Thyroid gland (tissue), 4 donors: Measurements from ENCODE around the gene PCDHGC4. TPM values are rescaled to one million over a fixed set of nuclear protein-coding genes. Genes with fewer than 3 reads are reported as not detected.

Experiments used
- DNase-seq, 2 donors: peaks; one replicate each; pipeline ENCODE4 v3.0.0-alpha.2; 2019
- H3K27ac ChIP-seq, 3 donors: fragments of 200-600 bp; sonication (generic); 1 replicate in 2 of 3; 2 replicates in 1 of 3; pipeline ENCODE4 v1.5.1; 2016 to 2019; ENCODE audit warnings: mild to moderate bottlenecking in 1 of 3, moderate library complexity in 1 of 3
- H3K27me3 ChIP-seq: fragments of 200-600 bp; sonication (generic); one replicate; pipeline ENCODE4 v1.5.1; 2019
- H3K36me3 ChIP-seq, 2 donors: fragments of 200-600 bp; sonication (generic); one replicate each; pipeline ENCODE4 v1.5.1; 2016 to 2019
- H3K4me1 ChIP-seq, 2 donors: fragments of 200-600 bp; sonication (generic); one replicate each; pipeline ENCODE4 v1.5.1; 2017 to 2019
- H3K4me3 ChIP-seq, 3 donors: fragments of 200-600 bp; sonication (generic); replicated peaks in 1 of 3; 1 replicate in 2 of 3; 2 replicates in 1 of 3; pipeline ENCODE4 v1.5.1; 2016; ENCODE audit warnings: mild to moderate bottlenecking in 1 of 3
- H3K9me3 ChIP-seq: fragments of 200-600 bp; sonication (generic); one replicate; pipeline ENCODE4 v1.5.1; 2017
- POLR2A ChIP-seq, 2 donors: fragments of 450-650 bp; IDR thresholded peaks; one replicate each; pipeline ENCODE4 v1.6.1; 2017; ENCODE audit warnings: antibody characterized with exemption in 2 of 2, mild to moderate bottlenecking in 2 of 2, moderate library complexity in 1 of 2
- WGBS, 2 donors: methylation state at CpG; one replicate each; pipeline ENCODE4 v1.1.5; 2017; 5-methylcytosine and 5-hydroxymethylcytosine counted together
- intact Hi-C: fragments of 100-400 bp; cut with DNase I; formaldehyde crosslinking; loops from one replicate; pipeline ENCODE4 v1.15.1; 2023
- total RNA-seq, 4 donors: library from RNA; depleted of rRNA; stranded (reverse); fragments of >200 nt; gene quantifications; one replicate each; pipeline ENCODE4 v1.2.3, GENCODE V29; 2016
- TF ChIP-seq, protein P1 (sequence below), 6 experiments: fragments of 200-600 bp in 3 of 6; fragments of 450-650 bp in 3 of 6; sonication (generic) in 3 of 6; IDR thresholded peaks; one replicate each; pipeline ENCODE4 v1.5.1; 2016 to 2019; ENCODE audit warnings: antibody characterized with exemption in 6 of 6, mild to moderate bottlenecking in 2 of 6, inconsistent platforms in 1 of 6, moderate library complexity in 1 of 6

The PCDHGC4 gene
- total RNA-seq, 4 donors from 2014 or later = 2.5 to 10.7 (median 4.8) TPM

DNA sequence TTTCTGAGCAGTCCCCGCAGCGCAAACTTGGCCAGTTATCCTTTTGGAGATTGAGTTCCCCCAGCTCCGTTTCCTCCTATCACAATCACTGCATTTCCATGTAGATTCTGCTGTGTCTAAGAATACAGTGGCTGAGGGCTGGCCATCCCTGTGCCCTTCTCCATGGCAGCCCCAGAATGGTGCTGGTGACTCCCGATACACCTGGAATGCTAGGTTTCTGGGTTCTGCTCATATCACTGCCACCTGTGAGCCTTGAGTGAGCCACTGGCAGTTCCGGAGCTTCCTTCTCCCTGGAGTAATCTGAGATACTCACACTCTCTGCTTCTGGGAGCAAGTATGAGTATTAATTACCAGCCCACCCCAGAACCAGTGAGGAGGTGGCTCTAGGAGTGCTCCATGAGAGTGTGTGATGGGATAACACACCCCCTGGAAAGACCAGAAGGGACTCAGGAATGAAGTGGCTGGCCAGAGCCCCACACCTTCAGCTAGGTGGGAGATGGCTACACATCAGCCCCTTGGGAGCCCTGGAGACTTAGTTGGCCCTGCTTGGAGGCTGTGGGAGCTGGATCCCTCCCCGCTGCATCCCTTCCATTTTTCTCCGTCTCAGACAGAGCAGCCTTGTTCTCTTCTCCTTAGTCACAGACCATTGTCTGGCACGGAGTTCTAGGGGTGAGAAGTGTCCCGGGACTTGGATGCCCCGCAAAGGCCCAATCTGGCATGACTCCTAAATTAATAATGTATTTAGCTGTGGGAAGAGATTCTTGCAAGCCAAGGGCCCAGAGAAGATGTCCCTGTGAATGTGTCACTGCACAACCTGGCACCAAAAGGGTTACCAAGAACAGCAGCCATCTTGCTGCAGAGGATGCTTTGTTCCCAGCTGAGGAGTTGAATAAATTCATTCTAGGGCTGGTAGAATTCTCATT, 8.9 kb downstream of the PCDHGC4 start:
- Histone ChIP-seq H3K9me3 (no peaks in the 10 kb centered on the region), H3K27ac (no peak overlapping the region), H3K4me1 (peaks cover 12 to 24% of the 10 kb centered on the region in 2 donors), H3K36me3 (no peaks in the 10 kb centered on the region), H3K27me3 (no peaks in the 10 kb centered on the region), H3K4me3 (no peak overlapping the region)
- 81 to 86% methylated on average over 10 of the region's 10 CpGs for WGBS, 2 donors
- TF ChIP-seq, protein P1, sequence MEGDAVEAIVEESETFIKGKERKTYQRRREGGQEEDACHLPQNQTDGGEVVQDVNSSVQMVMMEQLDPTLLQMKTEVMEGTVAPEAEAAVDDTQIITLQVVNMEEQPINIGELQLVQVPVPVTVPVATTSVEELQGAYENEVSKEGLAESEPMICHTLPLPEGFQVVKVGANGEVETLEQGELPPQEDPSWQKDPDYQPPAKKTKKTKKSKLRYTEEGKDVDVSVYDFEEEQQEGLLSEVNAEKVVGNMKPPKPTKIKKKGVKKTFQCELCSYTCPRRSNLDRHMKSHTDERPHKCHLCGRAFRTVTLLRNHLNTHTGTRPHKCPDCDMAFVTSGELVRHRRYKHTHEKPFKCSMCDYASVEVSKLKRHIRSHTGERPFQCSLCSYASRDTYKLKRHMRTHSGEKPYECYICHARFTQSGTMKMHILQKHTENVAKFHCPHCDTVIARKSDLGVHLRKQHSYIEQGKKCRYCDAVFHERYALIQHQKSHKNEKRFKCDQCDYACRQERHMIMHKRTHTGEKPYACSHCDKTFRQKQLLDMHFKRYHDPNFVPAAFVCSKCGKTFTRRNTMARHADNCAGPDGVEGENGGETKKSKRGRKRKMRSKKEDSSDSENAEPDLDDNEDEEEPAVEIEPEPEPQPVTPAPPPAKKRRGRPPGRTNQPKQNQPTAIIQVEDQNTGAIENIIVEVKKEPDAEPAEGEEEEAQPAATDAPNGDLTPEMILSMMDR (IDR thresholded peaks at IDR 0.05) = no peak
- no peak for TF ChIP-seq POLR2A (IDR thresholded peaks at IDR 0.05)
- intact Hi-C loops = no loop called here
- no peak for DNase-seq

DNA sequence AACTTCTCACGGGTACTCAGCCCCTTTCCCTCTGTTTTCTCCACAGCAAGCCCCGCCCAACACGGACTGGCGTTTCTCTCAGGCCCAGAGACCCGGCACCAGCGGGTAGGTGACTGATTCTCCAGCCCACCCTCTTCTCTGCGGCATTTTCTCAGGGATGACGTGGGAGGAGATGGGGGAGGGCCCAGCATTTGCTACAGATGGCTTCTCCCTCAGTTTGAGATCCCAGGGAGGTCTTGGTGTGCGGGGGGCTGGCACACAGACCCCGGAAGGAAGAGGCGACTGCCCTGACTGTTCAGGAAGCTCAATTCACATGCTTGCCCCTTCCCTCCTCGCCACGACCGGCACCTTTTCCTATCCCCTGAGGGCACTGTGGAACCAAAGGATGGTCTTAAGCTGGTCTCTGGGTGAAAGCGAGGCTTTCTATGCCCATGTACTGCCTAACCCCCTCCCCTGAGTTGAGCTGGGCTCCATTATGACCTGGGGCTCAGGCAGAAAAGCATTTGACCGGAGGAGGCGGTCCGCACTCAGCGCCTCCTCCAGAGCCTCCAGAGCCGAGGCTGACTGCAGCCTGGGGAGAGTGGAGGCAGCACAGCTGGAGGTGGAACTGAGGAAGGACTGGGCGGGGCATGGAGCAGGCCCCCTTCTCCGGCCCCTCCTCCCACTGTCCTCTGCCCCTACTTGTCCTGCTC, 10.1 kb downstream of the PCDHGC4 start:
- Histone ChIP-seq H3K9me3 (no peaks in the 10 kb centered on the region), H3K27ac (no peak overlapping the region), H3K36me3 (no peaks in the 10 kb centered on the region), H3K4me1 (peaks cover 12 to 19% of the 10 kb centered on the region in 2 donors), H3K4me3 (no peak overlapping the region), H3K27me3 (no peaks in the 10 kb centered on the region)
- 74 to 81% methylated on average over 16 to 22 of the region's 22 CpGs for WGBS, 2 donors
- TF ChIP-seq, protein P1 (IDR thresholded peaks at IDR 0.05) = no peak
- TF ChIP-seq POLR2A (IDR thresholded peaks at IDR 0.05) = no peak
- intact Hi-C loops = no loop called here
- no peak for DNase-seq

DNA sequence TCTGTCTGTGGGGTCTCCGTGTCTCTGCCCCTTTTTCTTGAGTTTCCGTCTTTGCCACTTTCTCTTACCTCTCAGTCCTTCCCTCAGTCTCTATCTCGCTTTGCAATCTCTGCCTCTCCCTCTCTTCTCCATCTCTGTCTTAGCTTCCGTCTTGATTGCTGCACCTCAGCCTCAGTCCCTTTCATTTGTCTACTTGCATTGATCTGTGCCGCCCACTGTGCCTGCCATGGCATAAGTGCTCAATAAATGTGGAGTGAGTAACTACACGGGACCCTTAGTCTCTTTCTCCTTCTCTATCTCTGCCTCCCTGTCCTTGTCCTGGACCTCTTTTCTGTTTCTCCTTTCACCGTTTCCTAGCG, 10.6 kb downstream of the PCDHGC4 start:
- TF ChIP-seq, protein P1 (IDR thresholded peaks at IDR 0.05) = no peak
- TF ChIP-seq POLR2A (IDR thresholded peaks at IDR 0.05) = no peak
- Histone ChIP-seq H3K9me3 (no peaks in the 10 kb centered on the region), H3K4me3 (no peak overlapping the region), H3K36me3 (no peaks in the 10 kb centered on the region), H3K27ac (no peak overlapping the region), H3K27me3 (no peaks in the 10 kb centered on the region), H3K4me1 (peaks cover 12 to 19% of the 10 kb centered on the region in 2 donors)
- WGBS, 2 donors = 92 to 95% methylated on average over 8 of the region's 8 CpGs
- intact Hi-C loops = no loop called here
- DNase-seq = no peak

DNA sequence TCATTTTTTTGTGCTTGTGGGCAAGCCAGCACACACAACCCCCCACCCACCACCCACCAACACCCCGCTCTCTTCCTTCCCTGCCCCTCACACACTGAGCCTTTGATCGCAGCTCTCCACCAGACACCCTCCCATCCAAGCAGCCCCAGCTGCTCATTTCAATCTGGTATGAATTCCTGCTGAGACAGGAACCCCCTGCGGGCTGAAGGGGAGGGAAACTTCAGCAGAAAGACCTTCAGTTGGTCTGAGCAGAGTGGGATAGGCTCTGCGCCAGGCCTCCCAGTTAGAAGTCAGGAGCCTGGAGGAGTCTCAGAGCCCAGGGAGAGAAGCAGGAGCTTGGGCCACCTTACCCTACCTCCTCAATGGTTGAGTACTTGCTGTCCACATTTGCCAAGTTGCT, 11.2 kb downstream of the PCDHGC4 start:
- no peak for DNase-seq
- H3K36me3 ChIP-seq = no peaks in the 10 kb centered on the region
- intact Hi-C loops = no loop called here
- whole genome bisulfite sequencing, 2 donors = 85 to 86% methylated on average over 4 of the region's 4 CpGs
- TF ChIP-seq POLR2A (IDR thresholded peaks at IDR 0.05) = no peak
- TF ChIP-seq, protein P1 (IDR thresholded peaks at IDR 0.05) = no peak
- no peak overlapping the region for H3K27ac ChIP-seq
- no peaks in the 10 kb centered on the region for H3K9me3 ChIP-seq
- H3K4me1 ChIP-seq = peaks cover 9 to 16% of the 10 kb centered on the region in 2 donors
- no peaks in the 10 kb centered on the region for H3K27me3 ChIP-seq
- H3K4me3 ChIP-seq = no peak overlapping the region

DNA sequence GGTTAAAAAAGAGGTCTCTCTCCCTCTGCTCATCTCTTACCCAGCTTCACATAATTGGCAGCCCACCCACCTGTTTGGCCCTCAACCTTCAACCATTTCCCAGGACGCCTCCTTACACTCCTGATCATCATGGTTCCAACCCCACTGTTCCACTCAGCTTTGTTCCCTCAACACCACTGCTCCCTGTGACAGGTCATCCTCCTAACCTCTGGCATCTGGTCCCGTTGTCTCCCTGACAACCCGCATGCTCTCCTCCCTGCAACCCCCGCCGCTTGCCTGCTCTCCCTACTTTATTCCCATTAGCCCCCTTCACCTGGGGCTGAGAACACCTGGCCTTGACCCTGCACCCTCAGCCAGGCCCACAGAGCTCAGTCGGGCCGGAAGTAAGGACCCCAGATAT, 16.9 kb downstream of the PCDHGC4 start:
- Histone ChIP-seq H3K36me3 (peaks cover 0 to 4% of the 10 kb centered on the region in 2 donors), H3K4me3 (no peak overlapping the region), H3K27ac (no peak overlapping the region), H3K9me3 (no peaks in the 10 kb centered on the region), H3K4me1 (no peaks in the 10 kb centered on the region), H3K27me3 (no peaks in the 10 kb centered on the region)
- WGBS, 2 donors = 81 to 86% methylated on average over 7 of the region's 7 CpGs
- DNase-seq = no peak
- intact Hi-C loops = no loop called here
- no peak for TF ChIP-seq POLR2A (IDR thresholded peaks at IDR 0.05)
- TF ChIP-seq, protein P1 (IDR thresholded peaks at IDR 0.05) = no peak
